Iris pigment epithelial cell (primary cell): ENCODE results near the gene GNAQ.
A peak's percentile ranks its signal among the peaks of the same experiment; 100 is the strongest.

Experiments used
- DNase-seq: peaks from one replicate; pipeline ENCODE4 v3.0.0-alpha.2; 2011; ENCODE audit warnings: low read depth

Gene GNAQ

DNA sequence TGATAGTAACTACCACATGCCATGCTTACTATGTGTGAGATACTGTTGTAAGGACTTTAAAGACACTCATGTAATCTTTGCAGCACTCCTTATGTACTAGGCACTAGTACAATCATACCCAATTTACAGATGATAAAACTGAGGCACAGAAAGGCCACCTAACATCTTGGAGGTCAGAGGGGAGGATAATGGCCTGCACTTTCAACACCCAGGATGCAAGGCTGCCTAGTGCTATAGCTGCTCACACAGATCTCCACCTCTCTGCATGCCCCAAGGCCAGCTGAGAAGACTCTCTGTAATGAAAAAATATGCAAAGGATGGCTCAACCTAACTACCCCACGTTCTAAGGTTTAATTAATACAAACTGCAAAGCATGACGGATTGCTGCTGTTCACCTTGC is 57.2 kb downstream of the GNAQ start:
- no peak for DNase-seq

DNA sequence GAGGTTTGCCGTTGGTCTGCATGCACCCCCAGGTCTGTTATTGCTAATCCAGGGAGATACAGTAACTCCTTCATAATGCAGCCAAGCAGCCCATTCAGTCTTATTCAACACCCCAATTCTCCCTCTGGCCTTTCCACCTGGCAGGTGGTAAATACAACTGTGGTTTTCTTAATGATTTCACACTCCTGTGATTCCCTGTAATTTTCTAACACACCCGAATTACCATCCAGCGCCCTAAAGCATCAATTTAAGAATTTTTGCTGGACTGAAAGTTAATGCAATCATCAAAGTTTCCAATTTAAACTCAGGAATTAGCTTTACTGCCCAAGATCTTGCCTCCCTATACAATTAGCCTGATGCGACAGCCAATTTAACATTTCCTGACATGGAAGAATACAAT is 62.5 kb downstream of the GNAQ start:
- DNase-seq, result no peak

DNA sequence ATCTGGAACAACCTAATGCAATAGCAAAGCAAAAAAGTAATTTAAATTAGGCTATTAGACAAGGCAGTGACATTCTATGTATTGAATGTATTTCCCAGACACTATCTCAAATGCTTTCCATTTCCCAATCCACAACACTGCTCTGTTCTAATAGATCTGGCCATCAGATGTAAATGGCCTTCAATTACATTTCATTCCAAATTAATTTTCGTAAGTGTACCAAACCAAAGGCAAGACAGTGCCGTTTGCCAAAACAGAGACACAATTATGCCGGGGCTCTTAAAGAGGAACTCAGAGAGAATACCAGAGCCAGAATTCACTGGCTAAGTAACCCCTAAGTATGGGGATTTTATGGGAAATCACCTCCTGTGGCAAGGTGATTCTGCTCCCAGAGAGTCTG is 63.1 kb downstream of the GNAQ start:
- no peak for DNase-seq

DNA sequence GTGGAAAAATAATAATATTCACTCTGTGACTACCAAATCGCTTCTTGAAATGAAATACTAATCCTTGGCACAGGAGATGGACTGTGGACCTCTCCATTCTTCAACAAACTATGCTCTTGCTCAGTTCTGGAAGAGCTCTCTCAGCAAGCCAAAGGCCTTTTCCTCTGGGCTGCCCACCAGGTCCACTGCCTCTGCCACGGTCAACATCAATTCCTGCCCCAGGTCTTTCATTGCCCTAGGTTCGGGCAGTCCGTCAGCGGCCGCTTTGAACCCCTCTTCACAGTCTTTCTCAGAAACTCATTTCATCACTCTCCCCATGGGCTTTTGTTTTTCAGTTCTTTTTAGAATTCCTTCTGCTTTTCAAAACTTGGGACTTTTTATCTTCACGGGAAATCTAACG is 64.9 kb downstream of the GNAQ start:
- DNase-seq, result no peak

DNA sequence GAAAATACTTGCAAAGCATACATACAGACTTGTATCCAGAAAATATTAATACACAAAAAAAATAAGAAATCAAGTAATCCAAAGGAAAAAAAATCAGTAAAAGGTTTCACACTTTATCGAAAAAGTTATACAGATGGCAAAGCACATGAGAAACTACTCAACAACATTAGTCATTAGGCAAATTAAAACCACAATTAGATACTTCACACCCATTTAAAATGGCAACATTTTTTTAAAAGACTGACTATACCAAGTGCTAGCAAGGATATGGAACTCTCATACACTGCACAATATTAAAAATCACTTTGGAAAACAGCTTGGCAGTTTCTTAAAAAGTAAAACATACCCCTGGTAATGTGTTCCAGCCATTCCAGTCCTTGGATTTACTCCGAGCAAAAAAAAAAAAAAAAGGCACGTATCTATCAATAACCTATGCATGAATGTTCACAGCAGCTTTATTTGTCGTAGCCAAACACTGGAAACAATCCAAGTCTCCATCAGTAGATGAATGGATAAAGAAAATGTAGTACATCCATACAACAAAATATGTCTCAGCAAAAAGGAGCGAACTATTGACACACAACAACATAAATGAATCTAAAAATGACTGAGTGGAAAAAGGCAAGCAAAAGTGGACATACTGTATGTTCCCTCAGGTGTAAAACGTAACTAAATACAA is 66.0 kb downstream of the GNAQ start:
- no peak for DNase-seq

DNA sequence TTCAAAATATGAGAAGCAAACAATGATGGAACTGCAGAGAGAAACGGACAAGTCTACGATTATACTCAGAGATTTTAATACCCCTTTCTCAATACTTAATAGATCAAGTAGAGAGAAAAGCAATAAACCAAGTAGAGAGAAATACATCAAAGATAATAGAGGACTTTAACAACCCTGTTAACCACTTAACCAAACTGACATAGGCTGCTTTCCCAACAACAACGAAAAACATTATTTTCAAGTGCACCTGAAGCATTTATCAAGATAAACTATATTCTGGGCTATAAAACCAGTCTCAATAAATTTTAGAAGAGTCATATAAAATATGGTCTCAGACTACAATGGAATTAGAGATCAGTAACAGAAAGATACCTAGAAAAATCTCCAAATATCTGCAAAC is 67.4 kb downstream of the GNAQ start:
- DNase-seq, result no peak

DNA sequence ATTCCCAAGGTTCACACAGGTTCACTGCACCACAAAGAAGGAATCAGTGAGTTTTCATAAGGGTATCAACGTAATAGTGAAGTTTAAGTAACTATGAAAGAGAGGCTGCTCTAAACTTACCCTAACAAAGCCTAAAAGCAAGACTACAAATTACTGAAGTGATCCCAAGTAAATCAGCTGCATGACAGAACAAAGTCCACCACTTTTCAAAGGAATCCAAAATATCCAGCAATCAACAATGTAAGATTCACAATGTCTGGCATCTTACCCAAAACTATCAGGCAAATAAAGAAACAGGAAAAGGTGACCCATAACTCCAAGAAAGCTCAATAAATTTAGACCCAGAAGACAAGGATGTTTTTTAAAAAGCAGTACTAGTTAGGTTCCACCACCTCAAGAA is 70.1 kb downstream of the GNAQ start:
- no peak for DNase-seq

DNA sequence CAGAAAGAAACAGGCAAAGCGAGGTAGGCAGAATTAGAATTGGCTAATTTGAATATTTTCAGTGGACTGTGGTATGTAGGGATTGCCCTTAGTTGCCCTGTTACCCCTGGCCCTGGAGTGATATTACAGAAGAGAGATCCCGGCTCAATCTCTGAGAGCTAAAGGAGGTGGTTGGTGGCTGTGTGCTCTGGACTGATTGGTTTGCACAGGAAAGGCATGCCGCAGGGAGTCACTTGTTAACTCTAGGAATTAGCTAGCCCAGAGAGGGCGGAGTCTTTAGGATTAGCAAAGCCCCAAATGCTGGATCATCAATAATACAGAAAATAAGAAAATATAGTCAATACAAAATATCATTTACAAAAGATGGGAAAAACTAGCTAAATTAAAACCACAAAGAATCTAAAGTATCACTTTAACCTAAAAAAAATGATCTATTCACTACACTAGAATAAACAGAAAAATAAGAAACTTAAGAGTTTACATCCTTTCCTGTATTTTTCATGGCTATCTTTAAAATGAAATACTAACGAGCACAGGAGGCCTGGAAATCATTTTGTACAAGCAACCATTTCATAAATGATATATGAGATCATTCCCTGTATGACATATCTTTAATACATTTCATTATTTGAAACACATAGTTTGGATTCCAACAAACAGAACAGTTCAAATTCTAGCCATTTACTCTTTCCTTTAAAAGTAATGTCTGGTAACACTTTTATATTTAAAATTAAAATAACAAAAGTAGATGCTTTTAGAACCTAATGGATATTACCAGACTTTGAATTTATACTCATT is 71.1 kb downstream of the GNAQ start:
- DNase-seq, result no peak

DNA sequence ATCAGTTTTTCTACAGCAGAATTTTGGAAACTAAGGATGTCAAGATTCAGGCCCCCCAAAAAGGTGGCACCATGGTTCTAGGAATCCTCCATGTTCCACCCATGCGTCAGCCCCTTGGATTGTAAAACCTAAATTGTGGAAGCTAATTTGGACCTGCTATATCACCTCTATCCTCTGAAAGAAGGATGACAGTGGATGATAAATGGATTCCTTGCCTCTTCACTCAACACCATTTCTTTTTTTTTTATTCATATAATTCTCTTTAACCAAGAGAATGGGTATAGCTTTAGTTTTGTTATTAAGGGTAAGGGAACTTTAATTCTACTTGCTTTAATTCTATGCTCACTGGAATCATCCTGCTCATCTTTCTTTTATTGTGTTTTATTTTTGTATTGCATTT is 71.8 kb downstream of the GNAQ start:
- DNase-seq, result no peak

DNA sequence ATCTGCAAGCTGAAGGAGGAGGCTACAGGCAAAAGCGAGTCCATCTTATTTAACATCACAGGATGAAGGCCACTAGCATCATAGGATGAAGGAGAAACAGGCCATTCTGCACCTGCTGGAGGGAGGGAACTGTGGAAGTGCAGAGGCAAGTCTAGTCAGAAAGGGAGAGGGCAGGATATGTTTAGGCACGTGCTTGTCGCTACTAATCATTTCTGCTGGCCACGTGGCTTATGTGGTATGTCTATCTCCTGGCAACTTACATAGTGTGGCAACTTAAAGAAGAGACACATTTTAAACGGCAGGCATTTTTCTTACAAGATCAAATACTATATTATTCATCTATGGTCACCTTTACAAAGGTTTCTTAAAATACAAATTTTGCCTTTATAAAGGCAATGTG is 74.0 kb downstream of the GNAQ start:
- DNase-seq, result no peak

DNA sequence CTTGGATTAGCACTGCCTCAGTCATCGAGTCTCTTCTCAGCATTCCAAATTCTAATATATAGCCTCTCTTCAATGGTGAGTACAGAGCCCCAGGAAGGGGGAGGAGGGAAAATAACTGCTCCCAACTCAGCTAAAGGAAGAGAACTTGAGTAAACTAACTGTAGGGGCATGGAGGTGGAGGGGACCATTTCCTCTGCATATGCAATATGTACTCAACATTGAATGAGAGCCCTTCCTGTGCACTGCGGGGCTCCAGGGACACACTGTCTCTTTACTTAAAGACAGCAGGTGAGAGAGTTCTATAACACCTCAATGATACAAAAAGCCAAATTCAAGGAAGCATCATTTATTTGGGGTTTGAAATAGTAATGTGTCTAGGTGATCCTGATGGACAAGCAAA is 75.1 kb downstream of the GNAQ start:
- no peak for DNase-seq

DNA sequence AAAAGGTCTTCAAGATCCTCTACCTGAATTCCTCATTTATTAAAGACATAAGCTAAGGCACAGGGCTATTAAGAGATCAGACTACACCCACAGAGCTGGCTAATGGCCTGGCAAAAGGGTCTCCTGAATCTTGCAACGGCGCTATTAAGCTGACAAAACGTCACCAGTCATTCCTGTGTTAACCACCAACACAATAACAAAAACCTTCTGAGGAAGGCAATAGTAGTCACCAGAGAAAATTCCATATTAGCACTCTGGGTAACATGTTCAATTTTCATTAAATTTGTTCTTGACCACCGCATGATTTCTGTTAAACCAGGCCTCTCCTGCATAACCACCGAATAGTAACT is 77.0 kb downstream of the GNAQ start:
- no peak for DNase-seq

DNA sequence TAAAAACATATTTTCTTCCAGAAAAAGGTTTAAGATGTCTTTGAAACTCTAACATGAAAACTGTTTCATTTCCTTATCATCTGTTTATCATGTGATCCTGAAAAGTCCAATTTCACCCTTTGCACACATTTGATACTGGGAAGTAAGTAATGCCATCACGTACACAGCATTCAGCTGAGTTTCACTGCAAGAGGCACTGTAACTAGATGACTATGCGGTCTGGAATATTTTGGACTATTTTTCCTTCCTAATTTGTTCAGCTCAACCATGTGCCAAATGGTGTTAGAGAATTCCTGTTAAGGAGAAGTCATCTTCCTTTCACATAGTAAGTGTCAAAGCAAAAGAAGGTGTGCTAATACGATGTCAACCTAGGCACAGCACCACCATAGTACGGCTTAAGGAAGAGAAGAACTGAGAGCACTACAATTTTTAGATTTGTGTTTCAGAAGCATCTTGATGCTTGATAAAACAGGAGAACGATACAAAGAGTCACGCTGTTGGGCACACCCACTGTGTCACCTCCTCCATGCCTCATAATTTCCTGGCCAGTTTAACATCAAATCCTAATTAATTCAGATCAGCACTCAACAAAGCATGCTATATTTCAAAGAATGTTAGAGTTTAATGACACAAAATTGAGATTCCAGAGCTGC is 77.5 kb downstream of the GNAQ start:
- peak; percentile 68 for DNase-seq

DNA sequence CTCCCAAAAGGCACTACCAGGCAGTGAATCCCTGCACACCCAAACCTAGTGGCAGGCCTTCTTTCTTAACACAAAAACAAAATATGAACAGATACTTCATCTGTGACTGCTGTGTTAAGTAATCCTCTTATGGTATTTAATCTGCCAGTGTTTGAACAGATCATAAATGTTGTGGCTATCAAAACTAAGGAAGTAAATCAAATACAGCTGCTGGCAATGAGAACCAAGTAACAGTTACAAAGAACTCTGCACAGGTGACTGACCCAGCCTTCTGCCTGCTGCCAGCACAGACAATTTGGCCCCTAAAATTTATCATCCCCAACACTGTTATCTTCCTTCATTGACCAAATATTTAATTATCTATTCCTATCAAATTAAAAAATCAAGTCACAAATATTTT is 78.0 kb downstream of the GNAQ start:
- DNase-seq, result peak; percentile 34

DNA sequence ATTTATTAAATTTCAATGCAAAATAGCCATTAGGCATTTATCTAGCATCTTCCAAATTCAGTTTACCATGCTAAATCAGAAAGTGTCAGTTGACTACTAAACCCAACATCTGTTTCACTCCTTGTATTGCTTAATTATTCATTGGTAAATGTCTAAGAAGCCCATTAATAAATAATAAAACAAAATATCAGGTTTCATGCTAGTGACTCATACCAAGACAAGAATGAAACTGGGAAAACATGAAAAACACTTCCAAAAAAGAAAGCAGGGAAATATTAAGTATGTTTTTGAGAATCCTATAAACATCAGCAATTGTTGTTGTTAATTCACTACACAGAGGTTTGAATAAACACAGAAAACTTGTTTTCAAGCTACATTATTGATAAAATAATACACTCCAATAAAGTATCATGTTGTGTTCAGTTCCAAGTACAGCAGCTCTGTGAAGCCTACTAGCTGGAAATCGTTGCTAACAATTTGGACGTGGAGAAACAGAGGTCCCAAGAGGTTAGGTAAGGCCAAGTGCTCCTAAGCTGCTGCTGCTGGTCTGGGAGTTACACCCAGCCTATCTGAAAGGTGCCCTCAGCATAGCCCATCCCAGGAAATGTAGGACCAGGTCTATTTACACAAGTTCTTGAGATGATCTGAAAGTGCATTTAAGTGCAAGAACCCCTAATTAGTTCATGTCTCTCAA is 78.8 kb downstream of the GNAQ start:
- peak; percentile 46 for DNase-seq

DNA sequence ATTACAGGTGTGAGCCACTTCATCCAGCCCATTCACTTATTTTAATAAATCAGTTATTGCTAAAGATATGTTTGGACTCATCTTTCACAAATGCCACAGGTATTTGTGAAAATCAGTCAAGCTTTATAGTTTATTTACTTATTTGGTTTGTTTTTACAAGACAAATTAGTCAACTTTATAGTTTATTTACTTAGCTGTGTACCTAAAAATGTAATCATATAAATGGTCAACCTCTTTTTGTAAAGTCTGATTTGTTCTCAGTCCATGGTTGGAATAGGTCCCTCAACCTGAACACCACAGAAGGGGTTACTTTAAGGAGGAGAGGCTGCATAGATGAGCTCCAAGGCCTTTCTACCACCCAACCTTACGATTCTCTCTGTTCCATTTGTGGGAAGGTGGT is 80.2 kb downstream of the GNAQ start:
- DNase-seq, result no peak

DNA sequence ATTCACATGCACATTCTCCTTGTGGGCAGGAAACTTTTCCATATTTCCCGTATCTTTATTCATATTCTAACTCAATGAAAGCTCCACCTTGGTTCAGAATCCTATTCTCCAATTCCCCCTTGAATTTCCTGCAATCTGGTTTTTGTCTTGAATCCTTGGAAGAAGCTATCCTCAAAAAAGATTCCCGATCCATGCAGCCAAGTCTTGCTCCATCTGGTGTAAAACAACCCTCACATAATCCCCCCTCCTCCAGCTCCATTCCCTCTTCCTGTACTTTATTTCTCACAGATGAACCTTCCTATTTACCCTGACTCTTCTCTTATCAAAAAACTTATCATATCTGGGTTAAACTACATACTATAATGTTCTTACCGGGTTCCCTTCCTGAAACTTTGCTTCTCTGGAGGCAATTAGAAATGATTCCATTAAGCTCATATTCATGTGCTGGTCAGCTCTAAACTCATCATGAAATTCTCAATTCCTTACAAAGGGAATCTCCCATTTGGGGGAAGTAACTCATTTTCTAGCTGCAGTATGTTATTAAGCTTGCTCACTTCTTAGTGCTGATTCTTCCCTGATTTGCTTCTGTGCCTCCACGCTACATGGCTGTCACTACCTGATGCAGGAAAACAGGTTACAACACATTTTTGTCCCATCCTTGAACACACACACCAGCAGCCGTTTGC is 81.7 kb downstream of the GNAQ start:
- no peak for DNase-seq

DNA sequence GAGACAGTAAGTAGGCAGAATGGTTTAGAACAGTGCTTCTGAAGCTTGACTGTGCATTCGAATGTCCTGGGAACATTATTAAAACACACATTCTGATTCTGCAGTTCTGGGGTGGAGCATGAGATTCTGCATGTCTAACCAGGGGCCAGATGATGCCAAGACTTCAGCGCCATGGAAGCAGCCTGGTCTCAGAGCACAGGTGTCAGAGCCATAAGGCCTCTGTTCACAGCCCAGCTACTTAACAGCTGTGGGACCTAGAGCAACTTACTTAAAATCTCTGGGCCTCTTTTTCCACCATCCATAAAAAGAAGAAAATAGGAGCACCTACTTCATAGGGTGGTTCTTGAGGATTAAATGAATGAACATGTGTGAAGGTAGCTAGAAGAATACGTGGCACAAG is 84.0 kb downstream of the GNAQ start:
- no peak for DNase-seq

DNA sequence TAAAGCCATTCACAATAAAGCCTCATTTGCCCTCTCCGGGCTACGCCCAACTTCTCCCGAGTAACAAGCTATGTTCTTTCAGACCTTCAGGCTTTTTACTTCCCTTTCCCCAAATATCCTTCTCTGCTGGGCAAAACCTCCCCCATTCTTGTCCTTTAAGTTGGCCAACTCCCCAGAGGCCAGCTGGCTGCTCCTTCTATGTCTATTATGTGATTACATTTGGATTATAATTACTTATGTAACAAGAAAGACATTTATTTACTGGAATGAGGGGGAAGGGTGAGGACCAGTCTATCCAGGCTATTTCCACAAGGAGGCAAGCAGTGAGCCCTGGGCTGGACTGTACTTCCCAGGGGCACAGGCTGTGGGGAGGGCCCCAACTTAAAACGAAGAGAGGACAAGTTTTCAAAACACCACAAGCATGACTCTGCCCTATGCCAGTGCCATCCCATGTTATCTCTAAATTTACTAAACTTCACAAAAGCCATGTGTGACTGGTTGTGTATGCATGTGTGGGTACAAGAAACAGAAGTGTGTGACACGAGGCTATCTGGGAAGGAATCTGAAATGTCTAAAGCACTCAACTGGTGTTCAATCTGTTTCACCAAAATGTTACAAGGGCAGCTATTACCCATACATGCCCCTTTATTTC is 84.5 kb downstream of the GNAQ start:
- no peak for DNase-seq

DNA sequence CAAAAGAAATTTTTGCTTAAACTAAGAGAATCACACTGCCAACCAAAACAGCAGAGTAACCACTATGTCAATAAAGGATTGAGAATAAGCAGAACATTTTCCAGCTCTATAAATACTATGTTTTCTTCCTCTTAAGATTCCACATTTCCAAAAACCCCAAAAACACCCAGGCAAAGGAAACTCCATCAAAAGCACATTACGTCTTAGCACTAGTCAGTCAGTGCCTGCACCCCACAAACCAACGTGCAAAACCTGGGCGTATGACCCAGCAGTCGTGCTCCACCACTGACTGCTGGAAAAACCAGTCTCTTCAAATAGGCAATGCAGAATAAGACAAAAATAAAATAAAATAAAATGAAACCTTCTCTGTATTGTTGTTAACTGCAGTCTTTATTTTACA is 85.3 kb downstream of the GNAQ start:
- DNase-seq, result no peak

DNA sequence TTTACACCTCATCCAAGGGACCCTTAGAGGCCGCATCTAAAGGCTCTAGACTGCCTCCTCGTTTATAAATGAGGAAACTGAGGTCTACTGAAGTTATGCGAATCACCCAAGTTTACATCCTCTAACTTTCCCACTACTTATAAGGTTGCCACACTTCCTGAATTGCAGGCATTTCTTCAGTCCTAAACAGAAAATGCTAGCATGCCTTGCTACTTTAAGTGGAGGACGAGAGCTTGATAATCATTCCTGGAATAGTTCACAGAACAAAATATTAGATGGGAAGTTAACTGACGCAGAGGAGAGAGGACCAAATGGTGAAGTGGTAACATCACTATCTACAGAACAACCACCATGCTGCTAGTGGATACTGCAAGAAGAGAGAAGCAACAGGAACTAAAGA is 85.8 kb downstream of the GNAQ start:
- peak; percentile 92 for DNase-seq
